Testis (tissue), 3 donors: ENCODE data around the gene RNF182. TPM values are rescaled to one million over a fixed set of nuclear protein-coding genes. Genes with fewer than 3 reads are reported as not detected.
"Not testable (repeated sequence)": the region's sequence is repeated elsewhere in the genome, so short reads cannot be mapped to it uniquely, and the experiment has no call there.

Experiments
- DNase-seq: peaks from one replicate; pipeline ENCODE4 v3.0.0-alpha.2; 2019
- H3K27ac ChIP-seq, 2 donors: fragments of 200-600 bp; sonication (generic); one replicate each; pipeline ENCODE4 v1.5.1; 2019
- H3K27me3 ChIP-seq: fragments of 200-600 bp; sonication (generic); one replicate; pipeline ENCODE4 v1.5.1; 2019
- H3K36me3 ChIP-seq: fragments of 200-600 bp; sonication (generic); one replicate; pipeline ENCODE4 v1.5.1; 2017; ENCODE audit warnings: low read depth; ENCODE audit errors: missing control alignments
- H3K4me1 ChIP-seq: fragments of 200-600 bp; sonication (generic); one replicate; pipeline ENCODE4 v1.5.1; 2019
- H3K4me3 ChIP-seq, 2 donors: fragments of 200-600 bp; sonication (generic); one replicate each; pipeline ENCODE4 v1.5.1; 2017 to 2019
- H3K9me3 ChIP-seq: fragments of 200-600 bp; sonication (generic); one replicate; pipeline ENCODE4 v1.5.1; 2017
- CTCF ChIP-seq, 3 experiments: fragments of 450-650 bp in 2 of 3; fragments of 200-600 bp in 1 of 3; sonication (generic) in 1 of 3; IDR thresholded peaks; one replicate each; pipeline ENCODE4 v1.5.1; 2016 to 2019; ENCODE audit warnings: antibody characterized with exemption in 3 of 3, mild to moderate bottlenecking in 2 of 3, moderate library complexity in 1 of 3
- POLR2A ChIP-seq: fragments of 450-650 bp; IDR thresholded peaks from one replicate; pipeline ENCODE4 v1.6.1; 2017; ENCODE audit warnings: antibody characterized with exemption, mild to moderate bottlenecking, moderate library complexity
- WGBS, 2 donors: methylation state at CpG; one replicate each; pipeline ENCODE4 v1.1.5; 2018; 5-methylcytosine and 5-hydroxymethylcytosine counted together
- intact Hi-C: fragments of 100-400 bp; cut with DNase I; formaldehyde crosslinking; loops from one replicate; pipeline ENCODE4 v1.15.1; 2023; ENCODE audit warnings: low total_unique reads
- polyA plus RNA-seq: library from polyadenylated mRNA; stranded (reverse); fragments of 350-450 nt; fragmentation: Illumina TruSeq; extraction: RNeasy Lipid Tissue Mini Kit (QIAGEN cat#74804); gene quantifications from one replicate; pipeline ENCODE4 v1.2.3, GENCODE V29; 2014; ENCODE audit warnings: low read depth, low replicate concordance; ENCODE audit not compliant: insufficient read depth
- total RNA-seq, 2 donors: library from RNA; depleted of rRNA; stranded (reverse); fragments of >200 nt; gene quantifications; one replicate each; pipeline ENCODE4 v1.2.3, GENCODE V29; 2016

Gene RNF182
- total and polyA plus RNA-seq, 3 donors from 2014 or later, result 5.8 to 7.2 (median 6.8) TPM

- no peak for TF ChIP-seq POLR2A
- TF ChIP-seq CTCF (IDR thresholded peaks at IDR 0.05), result no peak
- H3K27me3 ChIP-seq, result no peaks in the 10 kb centered on the region
- no peaks in the 10 kb centered on the region for H3K9me3 ChIP-seq
- no peak overlapping the region for H3K27ac ChIP-seq
- WGBS, 2 donors, result 93% methylated on average over 3 of the region's 3 CpGs
- no peak overlapping the region for H3K4me3 ChIP-seq
- H3K36me3 ChIP-seq, result no peaks in the 10 kb centered on the region
- DNase-seq, result no peak
- no peaks in the 10 kb centered on the region for H3K4me1 ChIP-seq
- intact Hi-C loops, result no loop called here
These were observed 10.6 kb downstream of the RNF182 start for GRCh38 chr6:13935190-13935880.

DNA sequence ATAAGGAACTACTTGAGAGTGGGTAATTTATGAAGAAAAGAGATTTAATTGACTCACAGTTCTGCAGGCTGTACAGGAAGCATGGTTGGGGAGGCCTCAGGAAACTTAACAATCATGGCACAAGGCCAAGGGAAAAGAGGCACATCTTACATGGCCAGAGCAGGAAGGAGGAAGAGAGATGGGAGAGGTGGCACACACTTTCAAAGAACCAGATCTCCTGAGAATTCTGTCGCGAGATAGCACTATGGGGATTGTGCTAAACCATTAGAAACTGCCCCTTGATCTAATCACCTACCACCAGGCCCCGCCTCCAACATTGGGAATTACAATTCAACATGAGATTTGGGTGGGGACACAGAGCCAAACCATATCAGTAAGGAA is 11.1 kb downstream of the RNF182 start:
- WGBS, 2 donors, result 90 to 98% methylated on average over 3 of the region's 3 CpGs
- H3K27me3 ChIP-seq, H3K36me3 ChIP-seq, H3K9me3 ChIP-seq, H3K4me3 ChIP-seq, H3K4me1 ChIP-seq, DNase-seq, intact Hi-C loops, H3K27ac ChIP-seq: not testable (repeated sequence)

- no peak for DNase-seq
These were observed 17.1 kb downstream of the RNF182 start for GRCh38 chr6:13941902-13942301.

GRCh38 chr6:13943943-13944342 is 19.2 kb downstream of the RNF182 start:
- H3K4me3 ChIP-seq, result no peak overlapping the region
- intact Hi-C loops, result no loop called here
- TF ChIP-seq CTCF (IDR thresholded peaks at IDR 0.05), result no peak
- TF ChIP-seq POLR2A, result no peak
- no peaks in the 10 kb centered on the region for H3K9me3 ChIP-seq
- H3K27me3 ChIP-seq, result no peaks in the 10 kb centered on the region
- no peaks in the 10 kb centered on the region for H3K4me1 ChIP-seq
- no peak overlapping the region for H3K27ac ChIP-seq
- no peak for DNase-seq
- no peaks in the 10 kb centered on the region for H3K36me3 ChIP-seq

More at GRCh38 chr6:13941902-13942301, 17.1 kb downstream of the RNF182 start:
- H3K27ac ChIP-seq, result no peak overlapping the region
- H3K4me1 ChIP-seq, result no peaks in the 10 kb centered on the region
- TF ChIP-seq POLR2A (no peak), CTCF (IDR thresholded peaks at IDR 0.05) (no peak)
- no peaks in the 10 kb centered on the region for H3K9me3 ChIP-seq
- H3K4me3 ChIP-seq, result no peak overlapping the region
- H3K27me3 ChIP-seq, result no peaks in the 10 kb centered on the region
- H3K36me3 ChIP-seq, result no peaks in the 10 kb centered on the region
- intact Hi-C loops, result no loop called here

DNA sequence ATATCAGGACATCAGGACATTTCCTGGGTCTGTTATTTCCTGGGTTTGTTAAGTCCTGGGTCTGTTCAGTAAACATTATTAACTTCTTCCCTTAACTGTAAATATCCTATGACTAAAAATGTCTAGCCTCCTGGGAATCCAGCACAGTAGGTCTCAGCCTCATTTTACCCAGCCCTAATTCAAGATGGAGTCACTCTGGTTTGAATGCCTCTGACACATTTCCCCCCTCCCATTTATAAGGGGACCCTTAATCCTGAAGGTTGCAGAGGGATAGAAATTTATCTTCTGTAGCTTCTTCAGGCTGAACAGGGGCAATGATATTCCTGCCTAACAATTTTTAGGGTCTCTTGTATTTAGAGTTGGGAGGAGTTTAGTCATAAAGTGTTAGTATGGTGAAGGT is 21.8 kb downstream of the RNF182 start:
- no peaks in the 10 kb centered on the region for H3K27me3 ChIP-seq
- H3K27ac ChIP-seq, result no peak overlapping the region
- H3K9me3 ChIP-seq, result no peaks in the 10 kb centered on the region
- no peaks in the 10 kb centered on the region for H3K4me1 ChIP-seq
- H3K4me3 ChIP-seq, result no peak overlapping the region
- no peaks in the 10 kb centered on the region for H3K36me3 ChIP-seq
- TF ChIP-seq POLR2A, result no peak
- DNase-seq, result no peak
- intact Hi-C loops, result no loop called here

DNA sequence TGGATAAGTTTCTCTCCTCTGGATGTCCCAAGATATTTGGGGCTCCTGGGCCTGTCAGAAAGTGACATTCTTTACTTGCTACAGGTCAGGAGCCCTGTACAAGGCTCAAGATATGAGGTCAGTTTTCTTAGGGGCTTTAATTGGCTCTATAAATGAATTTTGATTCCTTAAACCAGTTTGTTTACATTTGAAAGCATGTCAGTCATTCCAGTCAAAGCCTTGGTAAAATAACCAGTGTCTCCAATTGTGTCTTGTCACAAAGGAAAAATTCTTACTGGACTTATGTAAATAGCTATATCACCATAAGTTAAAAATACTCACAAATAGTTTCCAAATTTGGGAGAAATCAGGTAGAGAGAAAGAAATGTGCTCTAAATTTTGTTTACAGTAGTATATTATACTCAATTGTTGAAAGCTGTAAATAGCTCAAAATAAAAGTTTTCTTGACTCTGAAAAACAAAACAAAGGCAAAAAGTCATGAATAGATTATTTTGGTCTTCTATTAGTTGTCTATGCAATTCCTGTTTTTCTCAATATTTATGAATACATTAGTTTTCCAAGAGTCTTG is 22.9 kb downstream of the RNF182 start:
- TF ChIP-seq CTCF (IDR thresholded peaks at IDR 0.05) (no peak), POLR2A (no peak)
- Histone ChIP-seq H3K27me3 (no peaks in the 10 kb centered on the region), H3K9me3 (no peaks in the 10 kb centered on the region), H3K4me1 (no peaks in the 10 kb centered on the region), H3K4me3 (no peak overlapping the region), H3K27ac (no peak overlapping the region), H3K36me3 (no peaks in the 10 kb centered on the region)
- intact Hi-C loops, result no loop called here
- no peak for DNase-seq
